NAMALWA (cell line): ENCODE measurements around the gene TRAPPC10.
A peak's percentile ranks its signal among the peaks of the same experiment; 100 is the strongest.
"Not testable (repeated sequence)": the region's sequence is repeated elsewhere in the genome, so short reads cannot be mapped to it uniquely, and the experiment has no call there.

Source experiments
- DNase-seq: peaks from one replicate; pipeline ENCODE4 v3.0.0-alpha.2; 2015; ENCODE audit warnings: low spot score

Gene TRAPPC10

GRCh38 chr21:44089001-44089911 lies 77.1 kb downstream of the TRAPPC10 start:
- peak; percentile 78 for DNase-seq

DNA sequence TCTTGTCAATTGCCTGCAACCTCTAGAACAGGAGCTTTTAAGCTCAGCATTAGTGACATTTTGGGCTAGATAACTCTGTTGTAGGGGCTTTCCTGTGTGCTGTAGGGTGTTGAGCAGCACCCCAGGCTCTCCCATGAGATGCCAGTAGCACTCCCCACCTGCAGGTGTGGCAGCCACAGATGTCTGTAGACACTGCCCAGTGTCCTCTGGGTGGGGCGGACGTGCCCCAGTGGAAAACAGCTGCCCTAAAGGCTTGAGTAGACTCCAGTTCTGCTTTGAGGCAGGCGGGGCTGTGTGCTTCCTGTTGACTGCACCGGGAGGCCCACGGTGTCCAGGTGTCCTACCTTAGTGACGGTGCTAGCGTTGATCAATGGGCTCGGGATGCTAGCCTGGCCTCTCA lies 78.2 kb downstream of the TRAPPC10 start:
- peak; percentile 85 for DNase-seq

DNA sequence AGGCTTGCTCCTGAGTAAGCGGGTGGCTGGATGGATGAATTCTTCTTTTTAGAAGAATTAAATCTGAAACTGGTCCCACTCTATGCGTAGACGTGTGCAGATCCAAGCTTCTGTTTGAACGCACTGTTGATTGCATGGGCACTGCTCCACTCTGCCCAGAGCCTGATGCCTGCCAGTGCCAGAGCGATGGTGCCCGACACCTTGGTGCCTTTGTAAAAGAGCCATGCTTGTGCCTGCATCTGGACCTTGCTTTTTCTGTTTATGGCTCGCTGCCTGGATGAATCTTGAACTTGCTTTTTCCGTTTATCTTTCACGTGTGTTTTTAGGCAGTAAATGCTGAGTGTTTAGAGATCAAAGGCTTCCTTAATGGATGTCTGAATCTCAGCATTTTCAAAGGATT lies 80.1 kb downstream of the TRAPPC10 start:
- DNase-seq, result no peak

GRCh38 chr21:44093761-44094160 lies 81.7 kb downstream of the TRAPPC10 start:
- no peak for DNase-seq

DNA sequence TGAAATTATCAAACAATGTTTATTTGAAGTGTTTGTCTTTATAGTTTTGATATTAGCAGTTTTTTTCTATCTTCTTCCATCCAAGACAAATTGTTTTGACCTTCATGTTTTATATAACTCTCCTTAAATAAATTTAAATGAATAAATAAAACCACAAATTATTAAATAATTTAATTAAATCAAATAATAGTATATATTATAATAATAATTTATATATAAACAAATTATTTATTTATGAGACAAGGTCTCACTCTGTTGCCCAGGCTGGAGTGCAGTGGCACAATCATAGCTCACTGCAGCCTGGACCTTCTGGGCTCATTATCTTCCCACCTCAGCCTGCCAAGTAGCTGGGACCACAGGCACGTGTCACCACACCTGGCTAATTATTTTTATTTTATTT lies 82.7 kb downstream of the TRAPPC10 start:
- DNase-seq, result no peak

DNA sequence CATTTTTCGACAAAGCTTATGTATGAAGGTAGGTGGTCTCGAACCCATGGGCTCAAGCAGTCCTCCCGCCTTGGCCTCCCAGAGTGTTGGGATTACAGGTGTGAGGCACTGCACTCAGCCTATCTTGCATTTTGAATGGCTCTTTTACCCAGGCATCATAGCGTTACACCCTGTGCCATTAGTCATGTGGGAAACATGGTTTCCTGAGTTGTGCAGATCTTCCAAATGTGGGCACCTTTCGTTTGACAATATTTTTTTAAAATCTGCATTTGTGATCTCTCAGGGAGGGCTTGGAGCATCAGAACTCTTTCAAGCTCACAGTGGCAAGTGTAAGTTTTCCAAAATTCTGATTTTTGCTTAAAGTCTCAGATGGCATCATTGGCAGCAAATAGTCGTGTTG lies 86.4 kb downstream of the TRAPPC10 start:
- not testable (repeated sequence) for DNase-seq

GRCh38 chr21:44098964-44099363 lies 86.9 kb downstream of the TRAPPC10 start:
- not testable (repeated sequence) for DNase-seq

DNA sequence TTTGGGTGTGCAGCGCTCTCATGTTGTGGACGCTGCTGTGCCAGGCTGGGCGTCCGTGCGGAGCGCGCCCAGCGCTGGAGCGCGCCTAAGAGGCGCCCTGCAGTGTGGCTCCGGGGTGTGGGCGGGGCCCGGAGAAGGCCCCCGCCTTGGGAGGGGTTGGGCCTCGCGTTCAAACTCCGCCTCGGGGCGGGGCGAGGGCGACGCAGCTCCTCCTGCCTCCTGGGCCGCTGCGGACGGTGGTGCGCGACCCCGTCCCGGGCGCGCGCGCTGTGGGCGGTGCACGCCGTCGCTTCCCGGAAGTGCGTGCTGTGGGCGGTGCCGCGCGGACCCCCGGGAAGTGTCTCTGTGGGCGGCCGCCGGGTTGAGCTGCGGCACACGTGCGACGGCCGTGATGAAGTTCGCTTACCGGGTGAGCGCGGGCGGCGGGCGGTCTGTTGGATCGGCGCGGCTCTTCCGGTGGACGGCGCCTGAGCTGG lies 95.0 kb downstream of the TRAPPC10 start, which contains the start of gene PWP2:
Gene PWP2, plus strand, starts transcription at position 374 of the 476 bp plus-strand sequence. Its CDS starts 18 bp downstream, at position 392.
- DNase-seq, result not testable (repeated sequence)

DNA sequence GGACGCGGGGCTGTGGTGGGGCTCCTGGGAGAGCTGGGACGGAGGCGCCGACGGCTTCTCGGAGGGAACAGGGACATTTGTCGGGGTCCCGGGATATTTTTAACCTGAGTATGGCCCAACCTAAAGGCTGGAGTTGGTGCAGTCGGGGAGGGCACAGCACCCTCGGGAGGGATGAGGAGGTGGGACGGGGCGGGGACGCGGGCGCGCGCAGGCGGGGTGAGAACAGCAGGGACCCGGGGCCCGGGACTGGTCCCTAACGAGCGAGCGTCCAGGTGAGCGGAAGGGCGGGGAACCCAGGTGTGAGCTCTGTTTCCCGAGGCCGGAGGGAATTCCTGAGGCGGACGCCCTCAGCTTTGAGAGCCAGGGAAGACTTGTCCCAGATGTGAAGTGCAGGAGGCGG lies 95.5 kb downstream of the TRAPPC10 start:
- DNase-seq, result not testable (repeated sequence)

- DNase-seq, result not testable (repeated sequence)
Measured at GRCh38 chr21:44113702-44114371, 101.7 kb downstream of the TRAPPC10 start.

- not testable (repeated sequence) for DNase-seq
Measured at GRCh38 chr21:44122131-44122530, 110.0 kb downstream of the TRAPPC10 start.

DNA sequence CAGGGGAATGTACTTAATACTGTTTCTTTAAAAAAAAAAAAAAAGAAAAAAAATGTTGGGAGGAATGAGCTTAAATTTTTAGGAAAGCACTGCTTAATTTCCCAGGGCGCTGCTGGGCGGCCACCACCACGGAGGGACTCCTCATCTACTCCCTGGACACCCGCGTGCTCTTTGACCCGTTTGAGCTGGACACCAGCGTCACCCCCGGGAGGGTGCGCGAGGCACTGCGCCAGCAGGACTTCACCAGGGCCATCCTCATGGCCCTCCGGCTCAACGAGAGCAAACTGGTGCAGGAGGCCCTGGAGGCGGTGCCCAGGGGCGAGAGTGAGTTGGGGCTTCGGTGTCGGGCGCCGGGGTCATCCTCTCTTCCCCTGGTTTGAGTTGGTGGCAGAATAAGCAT lies 115.7 kb downstream of the TRAPPC10 start:
- not testable (repeated sequence) for DNase-seq

DNA sequence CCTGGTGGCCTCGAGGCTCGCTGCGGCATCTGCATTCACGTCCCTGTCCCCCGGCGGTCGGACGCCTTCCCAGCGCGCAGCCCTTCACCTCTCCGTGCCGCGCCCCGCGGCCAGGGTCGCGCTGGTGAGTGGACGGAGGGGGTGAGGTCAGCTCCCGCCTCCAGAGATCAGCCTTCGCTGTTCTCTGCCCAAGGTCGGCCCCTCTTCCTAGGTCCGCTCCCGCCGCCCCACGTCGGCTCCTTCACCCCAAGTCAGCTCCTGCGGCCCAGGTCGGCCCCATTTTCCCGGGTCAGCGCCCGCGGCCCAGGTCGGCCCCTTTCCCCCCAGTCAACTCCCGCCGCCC lies 121.6 kb downstream of the TRAPPC10 start:
- DNase-seq, result not testable (repeated sequence)

- not testable (repeated sequence) for DNase-seq
Measured at GRCh38 chr21:44134732-44135131, 122.6 kb downstream of the TRAPPC10 start.

DNA sequence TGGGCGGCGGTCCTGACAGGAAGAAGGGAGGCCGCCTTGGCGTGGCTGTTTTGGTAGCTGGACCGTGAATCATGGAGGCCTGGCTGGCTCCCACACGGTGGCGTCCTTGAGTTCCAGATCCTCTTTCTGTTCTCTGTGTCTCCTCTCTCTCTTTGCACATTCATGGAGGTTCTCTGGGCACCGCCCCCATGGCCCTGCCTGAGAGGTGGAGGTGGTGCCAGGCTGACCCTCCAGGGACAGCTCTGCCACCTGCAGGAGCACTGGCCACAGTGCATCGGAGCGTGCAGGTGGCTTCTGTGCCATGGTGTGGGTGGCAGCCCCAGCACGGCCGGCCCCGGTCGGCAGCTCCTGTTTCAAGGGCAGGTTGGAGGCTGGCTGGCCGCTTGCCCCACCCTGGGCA lies 125.9 kb downstream of the TRAPPC10 start:
- DNase-seq, result not testable (repeated sequence)

DNA sequence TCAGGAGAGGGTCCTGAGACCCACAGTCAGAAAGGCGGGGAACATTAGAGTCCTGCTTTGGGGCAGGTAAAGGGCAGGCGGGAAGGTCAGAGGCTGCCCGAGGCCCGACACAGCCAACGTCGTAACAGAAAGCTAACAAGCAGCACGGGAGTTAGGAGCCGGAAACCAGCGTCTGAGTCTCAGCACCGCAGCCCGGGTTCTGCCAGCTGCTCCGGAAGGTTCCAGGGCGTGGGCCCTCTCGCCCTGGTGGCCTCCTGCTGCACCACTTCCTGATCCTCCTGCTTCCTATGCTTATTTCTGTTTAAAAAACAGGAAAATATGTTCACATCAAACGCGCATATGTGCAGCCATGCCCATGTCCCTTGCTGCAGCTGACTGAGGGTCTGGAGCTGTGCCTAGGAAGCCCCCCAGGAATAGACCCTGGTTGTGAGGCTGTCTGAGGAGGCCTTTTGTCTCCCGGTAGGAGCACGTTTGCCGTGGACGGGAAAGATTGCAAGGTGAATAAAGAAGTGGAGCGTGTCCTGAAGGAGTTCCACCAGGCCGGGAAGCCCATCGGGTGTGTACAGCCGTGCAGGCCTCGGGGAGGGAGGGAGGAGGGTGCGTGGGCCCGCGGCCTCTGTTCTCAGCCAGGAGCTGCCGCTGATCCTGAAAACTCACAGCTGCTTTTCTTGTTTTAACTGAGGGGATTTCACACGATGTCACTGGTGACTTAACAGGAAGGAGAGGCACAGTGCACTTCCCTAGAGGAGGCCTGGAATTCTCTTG lies 127.9 kb downstream of the TRAPPC10 start:
- not testable (repeated sequence) for DNase-seq

DNA sequence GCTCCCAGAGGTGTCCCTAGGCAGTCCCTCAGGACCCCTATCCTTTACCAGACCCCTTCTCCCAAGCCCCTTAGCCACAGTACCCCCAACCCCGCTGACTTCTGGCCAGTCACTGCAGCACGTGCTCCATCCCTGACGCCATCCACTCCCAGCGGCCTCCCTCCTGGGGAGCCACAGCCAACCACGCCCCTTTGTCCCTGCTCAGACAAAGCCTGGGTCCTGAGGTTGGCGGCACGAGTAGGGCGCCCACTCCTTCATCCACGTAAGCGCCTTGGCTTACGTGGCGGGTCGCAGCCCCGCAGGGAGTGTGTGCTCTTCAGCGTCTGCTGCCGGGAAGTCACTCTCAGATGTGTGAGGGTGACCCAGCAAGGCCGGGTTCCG lies 128.4 kb downstream of the TRAPPC10 start:
- not testable (repeated sequence) for DNase-seq

GRCh38 chr21:44142470-44142869 lies 130.4 kb downstream of the TRAPPC10 start:
- not testable (repeated sequence) for DNase-seq

DNA sequence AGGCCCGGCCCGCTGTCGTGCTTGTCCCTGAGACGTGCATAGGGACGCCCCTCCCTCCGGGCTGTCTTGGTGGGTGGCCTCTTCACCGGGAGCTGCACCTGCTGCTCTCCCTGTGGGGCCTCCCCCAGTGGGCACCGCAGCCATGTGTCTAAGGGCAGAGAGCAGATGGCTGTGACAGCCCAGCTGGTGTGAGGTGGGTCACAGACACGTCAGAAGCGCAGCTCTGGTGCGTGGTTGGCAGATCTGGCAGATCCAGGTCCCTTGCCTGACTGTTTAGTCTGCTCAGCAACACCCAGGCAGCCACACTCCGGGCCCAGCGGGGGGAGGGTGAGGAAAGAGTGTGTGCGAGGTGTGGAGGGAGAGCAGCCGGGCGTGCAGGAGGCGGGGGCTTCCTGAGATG lies 131.3 kb downstream of the TRAPPC10 start:
- not testable (repeated sequence) for DNase-seq

DNA sequence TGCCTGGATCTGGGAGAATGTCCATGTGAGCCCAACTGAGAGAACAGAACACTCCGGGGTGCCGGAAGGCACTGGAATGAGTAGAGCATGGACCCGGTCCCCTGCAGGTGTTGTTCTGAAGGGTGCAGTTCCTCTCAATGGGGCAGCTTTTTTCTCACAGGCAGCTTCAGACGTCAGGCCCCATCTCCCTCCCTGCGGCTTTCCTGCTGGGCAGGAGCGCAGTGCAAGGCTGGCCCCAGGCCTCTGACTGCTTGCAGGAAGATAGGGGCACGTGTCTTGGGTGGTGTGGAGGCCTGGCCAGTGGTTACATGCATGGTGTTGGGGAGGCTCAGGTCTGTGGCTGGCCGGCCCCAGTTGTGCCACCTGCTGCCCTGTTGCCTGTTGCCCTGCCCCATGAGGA lies 131.9 kb downstream of the TRAPPC10 start:
- DNase-seq, result peak; percentile 26

- not testable (repeated sequence) for DNase-seq
Measured at GRCh38 chr21:44144784-44145602, 132.9 kb downstream of the TRAPPC10 start.
